HTR-8/SVneo (cell line): ENCODE data around the gene NOL9.

ENCODE experiments used
- DNase-seq: peaks from one replicate; pipeline ENCODE4 v3.0.0; 2011; ENCODE audit warnings: low spot score, mixed read lengths; ENCODE audit not compliant: insufficient read length
- FAIRE-seq: peaks from 2 replicates; lab custom pipeline; 2011; peaks lifted over from hg19 to GRCh38; lab: Jason Lieb, UNC

The NOL9 gene

DNA sequence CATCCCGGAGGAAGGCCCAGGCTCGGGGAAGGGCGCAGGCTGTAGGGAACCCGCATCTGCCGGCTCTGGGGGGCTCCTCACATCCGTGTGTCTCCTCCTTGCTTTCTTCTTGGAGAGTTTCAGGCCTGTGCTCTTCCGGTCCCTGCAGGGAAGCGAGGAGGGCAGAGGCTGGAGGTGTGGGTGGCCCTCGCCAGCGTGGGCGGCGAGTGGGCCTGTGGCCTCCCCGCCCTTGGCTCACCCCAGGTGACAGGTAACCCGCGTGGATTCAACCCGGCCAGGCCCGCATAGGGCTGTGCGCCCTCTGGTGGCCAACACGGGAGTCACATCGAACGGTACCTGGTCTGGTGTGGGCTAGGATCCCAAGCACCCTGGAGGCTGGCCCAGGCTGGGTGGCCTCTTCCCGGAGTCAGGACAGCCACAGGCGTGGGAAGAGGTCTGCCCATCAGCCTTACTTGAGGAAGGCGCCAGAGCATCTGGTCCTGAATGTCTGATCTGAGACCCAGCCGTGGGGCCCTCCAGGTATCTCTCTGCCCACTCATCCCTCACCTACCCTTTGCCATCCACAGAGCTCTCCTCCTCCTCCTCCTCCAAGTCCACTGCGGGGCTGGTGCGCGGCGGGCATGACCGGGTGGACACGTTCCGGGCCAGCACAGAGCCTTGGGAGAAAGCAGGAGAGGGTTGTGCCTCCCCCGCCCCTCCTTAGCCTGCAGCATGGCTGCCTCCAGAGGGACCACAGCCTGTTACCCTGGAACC, 78.8 kb downstream of the NOL9 start:
- DNase-seq = peak; percentile 71
- FAIRE-seq = peak; percentile 64

DNA sequence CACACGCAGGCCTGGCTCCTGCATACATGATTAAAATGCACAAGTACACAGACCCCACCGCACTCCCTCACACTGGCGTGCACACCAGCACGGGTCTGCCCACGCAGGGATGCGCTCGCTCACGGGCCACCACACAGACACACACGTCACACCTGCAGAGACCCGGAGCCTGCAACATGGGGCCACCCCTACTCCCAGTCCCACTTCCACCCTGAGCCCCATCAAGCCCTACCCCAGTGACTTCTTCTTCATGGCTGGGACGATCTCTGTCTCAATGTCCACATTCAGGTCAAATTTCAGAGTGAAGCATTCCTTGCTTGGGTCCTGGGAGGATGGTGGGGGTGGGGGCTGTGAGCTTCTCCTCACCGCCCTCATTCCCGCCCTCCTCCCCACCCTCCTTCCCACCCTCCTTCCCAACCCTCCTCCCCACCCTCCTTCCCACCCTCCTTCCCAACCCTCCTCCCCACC, 79.5 kb downstream of the NOL9 start:
- FAIRE-seq (no peak), DNase-seq (no peak)

DNA sequence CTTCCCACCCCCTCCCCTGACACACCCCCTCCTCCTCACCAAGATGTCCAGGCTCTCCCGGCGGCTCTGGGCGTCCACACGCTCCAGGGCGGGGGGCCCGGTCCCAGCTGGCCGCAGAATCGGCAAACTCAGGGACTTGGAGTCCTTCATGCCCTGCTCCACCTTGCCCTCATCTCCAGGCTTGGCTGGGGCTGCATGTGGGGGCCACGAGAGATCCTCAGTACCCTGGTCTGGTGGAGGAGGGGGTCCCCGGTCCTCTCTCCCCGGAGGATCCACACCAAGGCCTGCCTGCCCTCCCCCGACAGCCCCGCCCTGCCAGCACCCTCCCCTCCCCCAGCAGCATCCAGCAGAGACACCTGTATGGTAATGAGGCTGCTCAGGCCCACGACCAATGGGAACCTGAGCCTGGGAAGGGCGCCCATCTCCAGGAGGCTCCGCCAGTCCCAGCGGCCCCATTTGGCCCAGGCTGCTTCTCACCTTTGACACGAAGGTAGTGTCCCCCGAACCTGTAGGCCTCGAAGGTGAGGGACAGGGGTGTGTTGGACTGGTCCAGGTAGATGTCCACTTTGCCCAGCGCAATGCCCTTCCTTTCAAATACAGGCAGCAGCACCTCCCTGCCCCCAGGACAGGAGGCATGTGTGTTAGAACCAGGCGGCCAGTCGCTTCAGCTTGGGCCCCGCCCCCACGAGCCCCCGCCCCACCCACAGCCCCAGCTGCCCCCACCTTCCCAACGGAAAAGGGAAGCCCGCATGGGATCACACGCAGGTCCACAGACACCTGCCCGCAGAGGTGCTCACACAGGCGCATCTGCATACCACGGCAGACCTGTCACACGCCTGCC, 80.1 kb downstream of the NOL9 start:
- no peak for FAIRE-seq
- no peak for DNase-seq

DNA sequence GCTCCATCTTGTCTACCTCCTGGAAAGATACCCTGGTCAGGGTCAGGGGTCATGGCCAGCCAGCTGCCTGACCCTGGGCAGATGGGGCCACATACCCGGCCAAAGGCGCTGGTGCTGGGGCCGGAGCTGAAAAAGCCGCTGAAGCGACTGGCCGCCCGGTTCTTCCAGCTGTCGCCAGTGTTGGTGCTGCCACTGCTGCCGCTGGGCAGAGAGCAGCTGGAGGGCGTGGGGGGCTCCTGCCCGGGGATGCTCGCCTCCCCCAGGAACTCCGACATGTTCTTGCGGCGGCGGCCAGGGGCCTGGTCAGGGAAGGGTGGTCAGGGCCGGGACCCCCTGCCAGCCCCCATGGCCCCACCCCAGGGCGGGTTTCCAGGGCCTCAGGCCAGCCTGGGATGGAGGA, 81.2 kb downstream of the NOL9 start:
- FAIRE-seq = no peak
- no peak for DNase-seq

DNA sequence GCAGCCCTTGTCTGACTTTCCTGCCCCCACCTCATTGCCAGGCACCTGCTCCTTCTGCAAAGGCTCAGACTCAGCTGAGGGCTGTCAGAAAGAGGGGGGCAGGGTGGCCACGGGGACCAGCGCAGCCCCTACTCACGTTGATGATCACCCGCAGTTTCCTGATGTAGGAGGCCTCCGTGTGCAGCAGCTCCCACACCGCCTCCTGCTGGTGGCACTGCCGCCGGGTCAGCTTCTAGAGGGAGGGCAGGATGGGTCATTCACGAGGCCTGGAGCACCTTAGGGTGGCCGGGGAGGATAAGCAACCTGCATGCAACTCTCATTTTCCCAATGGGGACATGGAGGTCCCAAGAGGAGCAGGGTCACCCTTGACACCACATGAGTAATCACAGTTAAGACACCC, 81.9 kb downstream of the NOL9 start:
- no peak for FAIRE-seq
- DNase-seq = no peak

DNA sequence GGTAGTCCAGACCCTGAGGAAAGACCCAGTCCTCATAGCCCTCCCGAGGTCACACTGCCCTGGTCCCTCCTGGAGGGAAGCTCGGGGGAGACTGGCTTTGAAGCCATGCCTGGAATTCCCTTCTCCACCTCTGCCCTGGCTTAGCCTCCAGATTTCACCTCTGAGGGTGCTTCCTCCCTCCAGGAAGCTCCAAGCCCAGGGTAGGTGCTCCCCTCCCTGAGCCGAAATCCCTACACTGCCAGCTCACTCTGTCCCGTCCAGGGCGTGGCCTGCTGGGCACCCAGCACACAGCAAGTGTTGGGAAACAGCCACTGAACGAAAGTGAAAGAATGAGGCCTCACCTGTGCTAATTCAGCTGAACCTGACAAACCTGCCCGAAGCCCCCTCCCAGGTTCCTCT, 82.3 kb downstream of the NOL9 start:
- FAIRE-seq = no peak
- DNase-seq = no peak
